GM18873 (cell line): ENCODE data around the gene STON1.
"Not testable (repeated sequence)": the region's sequence is repeated elsewhere in the genome, so short reads cannot be mapped to it uniquely, and the experiment has no call there.

Source experiments
- ATAC-seq: cut with Tn5 transposase; IDR thresholded peaks from one replicate; pipeline ENCODE4 v1.9.1; 2021; ENCODE audit warnings: mild to moderate bottlenecking, moderate library complexity, moderate number of reproducible peaks; ENCODE audit not compliant: unreplicated experiment, low FRiP score

STON1 gene

DNA sequence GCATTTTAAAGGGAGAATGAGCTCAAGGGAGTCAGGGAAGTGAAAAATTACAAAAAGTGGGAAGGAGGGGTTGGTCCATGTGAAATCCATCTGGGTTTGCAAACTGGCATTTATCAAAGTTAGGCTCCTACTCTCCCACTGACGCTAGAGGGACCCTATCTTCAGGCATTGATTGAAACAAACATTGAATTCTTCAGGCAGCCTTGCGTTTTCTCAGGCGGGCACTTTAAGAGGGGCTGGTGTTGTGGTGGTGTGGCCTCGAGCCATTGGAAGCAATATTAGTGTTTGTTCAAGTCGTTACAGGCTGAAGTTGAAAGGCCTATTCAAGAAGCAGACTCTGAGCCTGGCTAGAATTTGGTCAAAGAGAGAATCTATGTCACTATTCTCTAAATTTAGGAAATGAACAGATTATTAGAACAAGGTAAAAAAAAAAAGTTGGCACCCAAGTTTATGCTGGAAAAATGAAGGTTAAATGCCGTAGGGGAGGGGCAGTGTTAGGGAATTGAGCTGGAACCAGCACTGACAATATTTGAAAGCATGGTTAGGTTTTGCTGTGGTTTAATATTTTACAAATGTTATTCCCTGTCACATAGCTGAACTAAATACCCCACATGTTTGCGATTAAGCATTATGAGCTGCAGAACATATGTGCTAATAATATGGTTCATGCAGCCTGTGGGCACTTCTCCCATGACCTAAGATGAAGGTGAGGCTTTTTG, 36.8 kb downstream of the STON1 start:
- no peak for ATAC-seq

DNA sequence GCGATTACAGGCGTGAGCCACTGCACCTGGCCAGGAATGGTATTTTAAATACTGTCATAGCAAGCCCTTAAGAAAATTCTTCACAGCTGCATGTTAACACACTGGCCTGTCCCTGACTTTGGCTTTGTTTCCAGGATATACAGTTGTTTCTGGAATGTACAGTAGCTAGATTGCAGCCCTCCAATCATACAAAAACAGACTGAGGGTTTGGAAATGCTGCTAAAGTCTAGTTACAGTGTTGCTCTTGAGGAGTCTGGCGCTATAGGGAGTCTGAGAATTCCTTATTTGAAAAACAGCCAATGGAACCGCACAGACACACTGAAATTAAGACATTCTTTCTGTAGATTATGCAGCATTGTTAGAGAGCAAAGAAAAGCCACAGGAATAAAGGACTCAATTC, 37.7 kb downstream of the STON1 start:
- no peak for ATAC-seq

DNA sequence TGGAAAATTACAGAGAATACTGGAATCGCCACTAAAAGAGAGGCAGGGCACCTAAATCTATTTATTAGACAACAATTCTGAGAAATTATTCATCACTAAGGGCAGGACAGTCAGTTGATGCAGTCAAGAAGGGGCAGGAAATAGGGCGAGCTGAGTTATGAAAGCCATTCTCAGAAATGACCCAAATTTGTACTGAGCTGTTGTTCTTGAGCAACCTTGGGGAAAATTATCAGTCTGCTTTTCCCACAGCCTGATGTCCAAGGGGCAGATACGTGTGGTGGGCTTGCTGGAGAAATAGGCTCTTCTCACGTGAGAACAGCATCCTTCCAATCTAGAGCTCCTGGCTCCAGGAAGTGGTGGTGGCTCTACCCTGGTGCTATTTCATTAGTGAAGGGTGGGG, 38.6 kb downstream of the STON1 start:
- ATAC-seq, result no peak

DNA sequence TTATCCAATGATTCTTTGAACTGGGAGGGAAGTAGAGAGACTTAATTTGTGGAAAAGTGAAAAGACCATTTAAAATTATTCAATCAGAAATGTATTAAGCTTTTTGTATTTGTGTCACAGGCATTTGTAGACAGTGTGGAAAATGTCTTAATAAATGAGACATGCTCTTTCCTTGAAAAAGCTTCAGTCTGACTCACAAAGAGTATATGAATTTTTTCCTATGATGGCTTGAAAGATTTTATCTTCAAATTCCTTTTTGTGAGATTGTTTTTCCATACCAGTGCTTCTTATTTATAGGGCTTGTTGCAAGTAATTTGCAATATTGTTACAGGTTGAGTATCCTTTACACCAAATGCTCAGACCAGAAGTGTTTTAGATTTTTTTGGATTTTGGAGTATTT, 39.5 kb downstream of the STON1 start:
- ATAC-seq, result no peak

DNA sequence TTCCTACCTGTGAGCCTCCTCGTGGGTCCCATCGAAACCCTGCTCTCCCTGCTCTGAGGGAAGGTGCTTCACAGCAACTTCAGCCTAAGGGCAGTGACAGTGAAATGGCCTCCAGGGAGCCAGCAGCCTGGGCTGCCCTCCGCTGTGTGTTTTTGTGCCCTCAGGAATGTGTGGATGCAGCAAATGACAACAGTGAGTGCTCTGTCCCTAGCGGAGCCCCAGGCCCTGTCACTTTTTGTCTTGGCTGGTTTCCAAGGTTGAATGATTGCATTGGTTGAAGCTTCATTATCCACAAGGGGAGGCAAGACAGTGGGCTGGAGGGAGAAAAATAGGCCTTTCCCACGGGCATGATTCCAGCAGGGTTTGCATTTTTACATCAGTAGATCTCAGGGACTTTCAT, 42.9 kb downstream of the STON1 start:
- ATAC-seq, result no peak

DNA sequence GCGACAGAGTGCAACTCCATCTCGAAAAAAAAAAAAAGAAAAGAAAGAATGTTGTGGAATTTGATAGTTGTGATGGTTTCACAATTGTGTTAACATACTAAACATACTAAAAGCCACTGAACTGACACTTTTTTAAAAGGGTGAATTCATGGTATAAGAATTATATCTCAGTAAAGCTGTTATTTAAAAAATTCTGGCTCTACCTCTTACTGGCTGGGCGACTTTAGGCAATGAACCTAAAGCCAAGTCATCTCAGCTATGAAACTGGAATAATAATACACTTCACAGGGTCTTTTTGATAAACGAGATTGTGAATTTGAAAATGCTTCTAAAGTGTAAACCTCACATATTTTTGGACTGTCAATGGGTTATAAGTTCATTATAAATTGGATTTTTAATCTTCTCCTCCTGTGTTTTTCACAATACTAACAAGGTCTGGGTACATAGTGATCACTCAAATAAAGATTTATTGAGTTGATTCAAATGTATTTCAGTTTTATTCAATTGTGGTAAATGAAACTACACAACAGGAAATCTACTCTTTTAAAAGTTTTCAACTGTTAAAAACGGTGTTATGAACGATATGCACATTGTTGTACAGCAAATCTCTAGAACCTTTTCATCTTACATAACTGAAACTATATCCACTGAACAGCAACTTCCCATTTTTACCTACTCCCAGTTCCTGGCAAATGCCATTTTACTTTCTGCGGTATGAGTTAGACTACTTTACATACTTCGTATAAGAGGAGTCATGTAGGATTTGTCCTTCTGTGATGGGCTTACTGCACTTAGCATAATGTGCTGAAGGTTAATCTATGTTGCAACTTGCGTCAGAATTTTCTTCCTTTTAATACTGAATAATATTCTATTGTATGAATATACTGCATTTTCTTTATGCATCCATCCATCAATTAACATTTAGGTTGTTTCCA, 44.7 kb downstream of the STON1 start:
- no peak for ATAC-seq

DNA sequence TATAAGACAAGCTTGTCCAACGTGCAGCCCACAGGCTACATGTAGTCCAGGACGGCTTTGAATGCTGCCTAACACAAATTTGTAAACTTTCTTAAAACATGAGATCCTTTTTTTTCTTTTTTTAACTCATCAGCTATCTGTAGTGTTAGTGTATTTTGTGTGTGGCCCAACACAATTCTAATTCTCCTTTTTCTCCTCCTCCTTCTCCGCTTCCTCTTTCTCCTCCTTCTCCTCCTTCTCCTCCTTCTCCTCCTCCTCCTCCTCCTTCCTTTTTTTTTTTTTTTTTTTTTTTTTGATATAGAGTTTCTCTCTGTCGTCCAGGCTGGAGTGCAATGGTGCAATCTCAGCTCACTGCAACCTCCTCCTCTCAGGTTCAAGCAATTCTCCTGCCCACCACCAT, 48.4 kb downstream of the STON1 start:
- no peak for ATAC-seq

DNA sequence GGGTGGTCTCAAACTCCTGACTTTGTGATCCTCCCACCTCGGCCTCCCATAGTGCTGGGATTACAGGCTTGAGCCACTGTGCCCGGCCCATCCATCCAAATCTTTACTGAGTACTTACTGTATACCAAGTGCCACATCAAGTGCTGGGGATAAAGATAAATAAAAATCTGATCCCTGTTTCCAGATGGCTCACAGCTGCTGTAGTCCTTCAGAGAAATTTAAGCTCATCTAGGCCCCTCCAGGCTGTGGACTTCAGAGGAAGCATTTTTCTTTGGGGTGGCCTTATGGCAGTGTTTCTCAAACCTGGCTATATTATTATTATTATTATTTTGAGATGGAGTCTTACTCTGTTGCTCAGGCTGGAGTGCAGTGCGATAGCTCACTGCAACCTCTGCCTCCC, 54.0 kb downstream of the STON1 start:
- no peak for ATAC-seq

DNA sequence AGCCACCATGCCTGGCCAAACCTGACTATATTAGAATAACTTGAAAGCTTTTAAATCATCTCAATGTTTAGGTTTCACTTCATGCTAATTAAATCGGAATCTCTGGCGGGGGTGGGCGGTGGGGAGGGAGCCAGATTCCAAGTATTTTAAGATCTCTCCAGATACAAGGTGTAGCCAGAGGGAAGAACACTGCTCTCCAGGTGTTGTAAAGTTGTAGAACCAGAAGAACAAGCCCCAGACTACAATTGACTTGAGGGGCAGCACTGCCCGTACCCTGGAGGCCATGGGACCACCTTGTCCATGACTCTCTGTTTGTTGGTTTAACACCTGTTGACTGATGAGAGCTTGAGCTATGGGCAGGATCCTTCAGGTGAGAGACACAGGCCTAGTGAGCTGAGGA, 54.6 kb downstream of the STON1 start:
- no peak for ATAC-seq

DNA sequence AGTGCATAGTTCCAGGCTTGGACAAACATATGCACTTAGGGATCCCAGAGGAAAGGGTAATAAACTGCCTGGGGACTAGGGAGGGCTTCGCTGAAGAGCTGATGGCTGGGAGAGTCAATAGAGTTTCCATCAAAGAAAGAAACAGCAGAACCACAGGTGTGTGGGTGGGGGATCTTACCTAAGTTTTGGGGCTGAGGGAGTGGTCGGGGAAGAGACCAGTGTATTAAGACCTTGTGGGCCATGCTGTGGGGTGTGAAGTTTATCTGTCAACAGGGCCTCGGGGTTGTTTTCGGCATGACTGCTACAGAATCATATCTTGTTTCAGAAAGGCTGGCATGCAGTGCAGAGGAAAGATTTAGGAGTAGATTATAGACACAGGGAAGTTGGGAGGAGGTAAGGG, 56.5 kb downstream of the STON1 start:
- ATAC-seq, result no peak

DNA sequence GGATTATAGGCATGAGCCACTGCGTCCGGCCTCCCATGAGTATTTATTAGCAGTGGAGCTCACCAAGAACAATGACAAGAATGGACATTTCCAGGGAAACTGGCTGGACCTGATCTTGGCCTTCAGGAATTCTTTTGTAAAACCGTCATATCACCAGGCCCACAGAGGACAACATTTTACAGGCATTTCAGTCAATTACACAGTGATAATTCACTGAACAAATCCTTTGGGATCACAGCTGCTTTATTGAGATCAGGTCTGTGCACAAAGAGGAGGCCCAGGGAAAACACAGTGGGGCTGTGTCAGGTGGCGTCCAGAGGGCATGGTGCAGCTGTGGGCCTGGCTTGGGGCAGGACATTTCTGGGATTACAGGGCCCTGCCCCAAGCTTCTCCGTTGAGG, 57.6 kb downstream of the STON1 start:
- ATAC-seq, result no peak

DNA sequence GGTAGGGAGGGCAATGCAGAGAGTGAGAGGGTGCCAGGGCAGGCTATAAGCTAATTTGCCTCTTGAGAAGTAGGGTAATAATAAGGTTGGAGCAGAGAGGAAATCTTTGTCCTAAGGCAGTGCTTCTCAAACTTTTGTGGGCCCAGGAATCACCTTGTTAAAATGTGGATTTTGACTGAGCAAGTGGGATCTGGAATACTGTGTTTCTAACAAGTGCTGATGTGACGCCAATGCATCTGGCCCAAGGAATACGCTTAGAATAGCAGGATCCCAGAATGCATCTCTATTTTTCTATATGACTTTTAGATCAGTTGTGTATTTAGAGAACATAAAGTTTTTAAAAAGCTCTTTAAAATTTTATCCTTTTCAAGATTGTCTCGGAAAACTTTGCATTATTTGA, 58.0 kb downstream of the STON1 start:
- ATAC-seq, result no peak

DNA sequence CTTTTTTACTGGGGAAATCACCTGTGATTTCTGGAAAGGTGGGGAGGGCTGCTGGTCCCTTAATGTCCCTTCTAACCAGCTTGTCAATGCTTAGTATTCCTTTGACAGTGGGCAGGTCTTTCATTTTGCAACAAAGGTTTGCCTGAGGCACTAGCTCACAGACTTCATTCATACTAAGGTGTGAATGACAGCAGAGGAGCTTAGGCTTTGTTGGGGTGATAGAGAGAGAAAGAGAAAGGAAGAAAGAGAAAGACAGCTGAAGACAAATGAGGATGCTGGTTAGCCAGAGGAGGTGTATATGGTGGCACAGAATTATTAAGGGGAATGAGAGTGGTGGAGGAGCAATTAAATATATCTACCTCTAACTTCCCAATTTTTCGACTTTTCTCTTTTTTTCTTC, 58.8 kb downstream of the STON1 start:
- no peak for ATAC-seq

DNA sequence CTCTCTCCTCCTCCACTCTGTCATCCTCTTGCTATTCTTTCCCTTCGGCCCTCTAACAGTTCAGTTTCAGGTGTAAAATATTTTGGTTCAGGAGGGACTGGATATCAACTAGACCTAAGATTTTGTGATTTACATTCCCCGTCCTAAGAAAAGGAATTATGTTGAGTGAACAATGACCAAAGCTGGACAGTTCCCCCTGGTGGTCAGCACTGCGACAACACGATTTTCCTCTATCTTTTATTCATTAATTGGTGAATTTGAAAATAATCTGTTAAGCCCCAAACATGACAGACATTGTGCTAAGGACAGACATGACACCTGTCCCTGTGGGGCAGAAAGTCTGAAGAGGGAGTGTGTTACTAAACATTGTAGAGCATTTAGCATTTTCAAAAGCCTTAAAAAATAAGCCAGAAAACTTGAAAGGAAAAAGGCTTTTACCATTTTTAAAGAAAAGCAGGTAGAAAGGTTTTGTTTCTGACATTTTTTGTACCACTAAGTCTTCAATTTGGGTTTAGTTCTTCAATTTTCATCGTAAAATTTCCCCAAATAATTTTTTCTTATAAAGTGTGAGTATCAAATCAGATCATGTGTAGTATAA, 59.3 kb downstream of the STON1 start:
- ATAC-seq, result no peak

DNA sequence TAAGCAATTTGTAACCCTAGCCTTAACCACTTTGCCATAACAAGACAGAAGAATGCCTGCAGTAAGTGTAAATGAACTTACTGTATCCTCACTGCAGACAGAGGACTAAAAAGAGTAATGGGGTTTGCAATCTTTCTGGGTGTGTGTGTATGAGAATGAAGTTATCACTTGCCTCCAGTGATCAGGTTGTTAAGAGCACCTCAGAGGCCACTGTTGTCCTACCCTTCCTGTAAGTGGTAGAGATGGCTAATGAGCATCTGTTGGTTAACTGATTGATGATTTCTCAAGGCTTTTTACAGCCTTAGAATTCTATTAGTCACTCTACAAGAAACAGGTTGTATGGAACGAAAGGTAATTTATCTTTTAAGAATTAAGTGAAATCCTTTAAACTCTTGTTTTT, 60.1 kb downstream of the STON1 start:
- no peak for ATAC-seq

DNA sequence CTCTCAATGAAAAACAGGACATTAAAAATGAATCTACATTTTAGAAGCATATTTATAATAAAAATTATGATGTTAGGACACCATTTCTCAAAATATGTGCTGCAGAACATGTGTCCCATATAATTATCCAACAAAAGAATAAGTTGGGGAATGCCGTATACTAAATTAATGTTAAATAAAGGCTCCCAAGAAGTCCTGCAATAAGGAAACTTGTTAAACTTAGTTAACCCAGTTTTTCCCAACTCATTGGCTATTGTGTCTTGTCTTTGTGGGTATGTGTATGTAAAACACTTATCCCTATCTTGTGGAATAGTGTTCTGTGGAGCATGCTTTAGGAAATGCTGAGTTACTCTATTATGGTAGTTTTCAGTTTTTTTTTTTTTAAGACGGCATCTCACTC, 62.1 kb downstream of the STON1 start:
- no peak for ATAC-seq

DNA sequence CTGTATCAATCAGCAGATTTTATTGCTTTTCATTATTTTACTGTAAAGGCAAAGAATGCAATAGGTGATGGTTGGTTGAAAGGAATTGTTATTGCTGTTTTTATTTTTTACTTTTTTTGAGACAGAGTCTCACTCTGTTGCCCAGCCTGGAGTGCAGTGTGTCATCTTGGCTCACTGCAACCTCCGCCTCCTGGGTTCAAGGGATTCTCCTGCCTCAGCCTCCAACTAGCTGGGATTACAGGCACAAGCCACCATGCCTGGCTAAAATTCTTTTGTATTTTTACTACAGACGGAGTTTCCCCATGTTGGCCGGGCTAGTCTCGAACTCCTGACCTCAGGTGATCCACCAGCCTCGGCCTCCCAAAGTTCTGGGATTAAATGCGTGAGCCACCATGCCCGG, 66.8 kb downstream of the STON1 start:
- not testable (repeated sequence) for ATAC-seq

DNA sequence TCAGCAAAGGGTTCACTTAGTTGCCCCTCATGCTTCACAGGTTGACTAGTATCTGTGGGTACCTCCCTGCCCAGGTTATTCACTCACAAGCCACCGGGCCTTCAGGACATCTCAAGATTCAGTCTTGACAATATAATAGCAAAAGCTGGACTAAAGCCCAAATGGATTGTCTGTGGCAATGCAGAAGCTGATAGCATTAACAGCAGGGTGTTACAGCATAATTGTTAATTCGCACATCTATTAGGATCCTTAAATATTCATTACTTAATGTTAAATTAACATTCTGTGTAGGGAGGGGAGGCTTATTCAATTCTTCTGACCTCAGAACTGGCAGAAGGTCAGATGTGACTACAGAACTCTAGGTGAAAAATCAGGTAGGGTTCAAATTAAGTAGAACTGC, 67.5 kb downstream of the STON1 start:
- ATAC-seq, result no peak

DNA sequence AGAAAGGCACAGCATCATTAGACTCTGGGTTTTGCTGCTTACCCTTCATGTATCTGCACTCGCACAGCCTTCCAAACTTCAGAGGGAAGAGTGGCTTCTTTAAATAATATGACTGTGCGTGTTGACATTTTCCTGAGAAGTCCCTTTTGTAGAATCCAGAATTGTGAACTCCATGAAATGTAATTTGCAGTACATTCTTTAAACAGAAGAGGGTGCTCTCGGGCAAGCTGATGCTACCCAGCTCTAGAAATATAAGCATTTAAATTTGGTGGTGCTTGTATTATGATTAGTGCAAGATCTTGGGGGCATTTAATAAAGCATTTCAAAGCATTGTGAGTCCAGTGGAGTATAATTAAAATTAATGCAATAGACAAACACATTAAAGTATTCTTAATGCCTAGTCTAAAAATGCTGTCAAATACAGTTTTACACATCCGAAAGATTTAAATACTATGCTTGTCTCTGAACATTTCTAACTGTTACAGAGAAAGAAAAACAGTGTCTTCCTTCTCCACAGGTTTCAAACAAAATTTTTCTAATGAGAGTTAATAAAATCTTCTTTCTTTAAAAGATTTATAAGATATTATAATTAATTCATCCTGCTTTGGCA, 70.4 kb downstream of the STON1 start:
- no peak for ATAC-seq

DNA sequence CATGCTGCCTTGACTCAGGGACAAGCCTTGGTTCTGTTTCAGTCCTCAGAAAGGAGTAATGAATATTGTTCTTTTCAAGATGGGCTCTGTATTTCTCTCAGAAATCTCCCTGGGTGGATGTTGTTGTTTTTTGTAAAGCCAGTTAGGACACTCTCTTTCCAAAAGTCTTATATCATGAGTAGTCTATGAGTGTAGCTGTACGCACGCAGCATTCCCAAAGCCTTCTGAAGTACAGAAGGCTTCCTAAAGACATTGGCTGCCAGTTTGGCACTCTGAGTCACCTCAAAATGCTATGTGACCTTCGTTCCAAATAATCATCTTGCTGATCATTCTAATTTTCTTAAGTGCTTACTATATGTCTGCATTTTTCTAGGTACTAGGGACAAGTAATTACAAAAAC, 71.0 kb downstream of the STON1 start:
- ATAC-seq, result no peak

DNA sequence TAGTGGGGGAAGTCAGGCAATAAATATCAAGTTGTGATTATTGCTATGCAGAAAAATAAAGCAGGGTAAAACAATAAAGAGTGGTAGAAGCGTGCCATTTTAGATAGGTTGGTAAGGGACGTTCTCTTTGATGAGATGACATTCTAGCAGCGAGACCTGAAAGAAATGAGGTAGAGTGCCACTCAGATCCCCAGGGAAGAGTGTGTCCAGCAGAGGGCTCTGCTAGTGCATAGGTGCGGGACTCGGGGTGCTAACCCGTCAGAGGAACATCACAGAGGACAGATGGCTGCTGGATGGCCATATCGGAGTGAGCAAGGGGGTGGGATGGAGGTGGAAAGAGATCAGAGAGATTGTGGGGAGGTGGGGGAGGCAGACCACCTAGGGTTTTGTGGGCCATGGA, 71.4 kb downstream of the STON1 start:
- ATAC-seq, result no peak
